Superior temporal gyrus (tissue), 1 donor: ENCODE measurements around the gene MAPKAP1.

Experiments
- DNase-seq: peaks from one replicate; pipeline ENCODE4 v3.0.0-alpha.2; 2016; ENCODE audit errors: extremely low spot score

The MAPKAP1 gene

GRCh38 chr9:125537442-125538091 is 169.4 kb downstream of the MAPKAP1 start:
- no peak for DNase-seq

GRCh38 chr9:125536776-125537175 is 170.2 kb downstream of the MAPKAP1 start:
- DNase-seq: no peak

GRCh38 chr9:125536167-125536772 is 170.7 kb downstream of the MAPKAP1 start:
- DNase-seq: no peak

GRCh38 chr9:125534971-125535701 is 171.9 kb downstream of the MAPKAP1 start:
- no peak for DNase-seq

- no peak for DNase-seq
These were observed 174.0 kb downstream of the MAPKAP1 start for GRCh38 chr9:125532812-125533594.

- DNase-seq: no peak
These were observed 174.6 kb downstream of the MAPKAP1 start for GRCh38 chr9:125532412-125532811.

- no peak for DNase-seq
These were observed 177.2 kb downstream of the MAPKAP1 start for GRCh38 chr9:125529589-125530515.

- no peak for DNase-seq
These were observed 177.9 kb downstream of the MAPKAP1 start for GRCh38 chr9:125529107-125529506.

GRCh38 chr9:125527471-125528002 is 179.5 kb downstream of the MAPKAP1 start:
- no peak for DNase-seq

- no peak for DNase-seq
These were observed 180.9 kb downstream of the MAPKAP1 start for GRCh38 chr9:125525921-125526631.

- DNase-seq: no peak
These were observed 182.2 kb downstream of the MAPKAP1 start for GRCh38 chr9:125524583-125525355.

- no peak for DNase-seq
These were observed 183.3 kb downstream of the MAPKAP1 start for GRCh38 chr9:125523681-125524080.

GRCh38 chr9:125522328-125522725 is 184.7 kb downstream of the MAPKAP1 start:
- DNase-seq: no peak

GRCh38 chr9:125521462-125522327 is 185.3 kb downstream of the MAPKAP1 start:
- DNase-seq: no peak

- DNase-seq: no peak
These were observed 187.3 kb downstream of the MAPKAP1 start for GRCh38 chr9:125519734-125520133.

GRCh38 chr9:125517577-125517976 is 189.4 kb downstream of the MAPKAP1 start:
- DNase-seq: no peak

GRCh38 chr9:125515983-125516940 is 190.7 kb downstream of the MAPKAP1 start:
- no peak for DNase-seq
